AG04449 (cell line): ENCODE measurements around the gene HADHB.
"Not testable (repeated sequence)": the region's sequence is repeated elsewhere in the genome, so short reads cannot be mapped to it uniquely, and the experiment has no call there.

Experiments used
- CTCF ChIA-PET: fragments of 350-600 bp; formaldehyde crosslinking; extraction: SDS; loops from one replicate; lab custom pipeline; 2021; ENCODE audit warnings: antibody characterized with exemption; lab: Yijun Ruan, JAX
- POLR2A ChIA-PET: fragments of 400-600, 350-600 bp; formaldehyde crosslinking; extraction: SDS; loops from one replicate; lab custom pipeline; 2020; ENCODE audit warnings: antibody characterized with exemption, inconsistent platforms; lab: Yijun Ruan, JAX
- DNase-seq: peaks from one replicate; pipeline ENCODE4 v3.0.0-alpha.2; 2010; ENCODE audit warnings: low read depth, low spot score
- H3K4me3 ChIP-seq: 2 replicates; pipeline ENCODE4 v1.5.1; 2011; ENCODE audit warnings: low read depth, mild to moderate bottlenecking, control low read depth, low read length
- TF ChIP-seq, protein P1 (sequence below): IDR thresholded peaks from one replicate; pipeline ENCODE4 v1.5.1; 2011; ENCODE audit warnings: mild to moderate bottlenecking, moderate library complexity, low read length, control low read depth, inconsistent platforms; ENCODE audit not compliant: insufficient read depth; ENCODE audit errors: missing control alignments

Gene HADHB

DNA sequence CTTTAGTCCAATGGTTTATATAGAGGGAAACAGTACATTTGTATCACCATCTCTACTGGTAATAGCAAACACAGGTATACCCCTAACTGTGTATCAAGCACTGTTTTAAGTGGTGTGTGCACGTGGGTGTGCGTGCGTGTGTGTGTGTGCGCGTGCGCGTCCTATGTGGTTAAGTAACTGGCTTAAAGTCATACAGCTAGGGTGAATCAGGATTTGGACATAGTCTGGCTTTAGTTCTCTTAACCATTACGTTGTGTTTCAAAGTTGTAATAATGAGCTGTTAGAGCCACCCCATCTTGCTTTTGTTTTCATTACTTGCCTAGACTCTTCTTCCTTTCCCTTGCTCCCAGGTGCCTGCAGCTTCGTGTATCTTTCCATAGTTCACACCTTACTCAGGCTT lies 2.1 kb downstream of the HADHB start:
- TF ChIP-seq, protein P1, sequence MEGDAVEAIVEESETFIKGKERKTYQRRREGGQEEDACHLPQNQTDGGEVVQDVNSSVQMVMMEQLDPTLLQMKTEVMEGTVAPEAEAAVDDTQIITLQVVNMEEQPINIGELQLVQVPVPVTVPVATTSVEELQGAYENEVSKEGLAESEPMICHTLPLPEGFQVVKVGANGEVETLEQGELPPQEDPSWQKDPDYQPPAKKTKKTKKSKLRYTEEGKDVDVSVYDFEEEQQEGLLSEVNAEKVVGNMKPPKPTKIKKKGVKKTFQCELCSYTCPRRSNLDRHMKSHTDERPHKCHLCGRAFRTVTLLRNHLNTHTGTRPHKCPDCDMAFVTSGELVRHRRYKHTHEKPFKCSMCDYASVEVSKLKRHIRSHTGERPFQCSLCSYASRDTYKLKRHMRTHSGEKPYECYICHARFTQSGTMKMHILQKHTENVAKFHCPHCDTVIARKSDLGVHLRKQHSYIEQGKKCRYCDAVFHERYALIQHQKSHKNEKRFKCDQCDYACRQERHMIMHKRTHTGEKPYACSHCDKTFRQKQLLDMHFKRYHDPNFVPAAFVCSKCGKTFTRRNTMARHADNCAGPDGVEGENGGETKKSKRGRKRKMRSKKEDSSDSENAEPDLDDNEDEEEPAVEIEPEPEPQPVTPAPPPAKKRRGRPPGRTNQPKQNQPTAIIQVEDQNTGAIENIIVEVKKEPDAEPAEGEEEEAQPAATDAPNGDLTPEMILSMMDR, result no peak
- DNase-seq, result no peak
- ChIA-PET POLR2A (no interaction called here), CTCF (interaction anchor here (0.5 to 1.5 kb wide), 4 partner anchors 14 to 221 kb away, joined by 3 to 4 read pairs (median 3); no protein-coding TSS in a partner anchor)
- H3K4me3 ChIP-seq, result no peak overlapping the region

DNA sequence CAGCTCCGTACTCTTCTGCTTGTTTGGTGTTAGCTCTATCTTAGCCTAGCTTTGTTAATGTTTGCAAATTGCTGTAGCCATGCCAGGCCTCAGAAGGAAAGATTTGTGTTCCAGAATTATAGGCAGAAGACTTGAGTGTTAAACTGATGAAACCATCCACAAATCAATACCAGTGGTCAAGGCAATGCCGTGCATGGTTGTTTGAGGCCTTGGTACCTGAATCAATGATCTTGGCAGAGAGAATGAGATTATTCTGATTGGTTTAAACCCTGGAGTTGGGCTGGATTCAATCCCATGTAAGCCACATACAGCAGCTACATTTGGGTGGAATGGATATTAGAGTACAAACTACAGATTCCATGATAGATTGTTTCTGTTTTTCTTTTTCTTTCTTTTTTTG lies 4.9 kb downstream of the HADHB start:
- POLR2A ChIA-PET, result no interaction called here
- DNase-seq, result no peak
- CTCF ChIA-PET, result no interaction called here
- no peak overlapping the region for H3K4me3 ChIP-seq
- TF ChIP-seq, protein P1, result no peak

DNA sequence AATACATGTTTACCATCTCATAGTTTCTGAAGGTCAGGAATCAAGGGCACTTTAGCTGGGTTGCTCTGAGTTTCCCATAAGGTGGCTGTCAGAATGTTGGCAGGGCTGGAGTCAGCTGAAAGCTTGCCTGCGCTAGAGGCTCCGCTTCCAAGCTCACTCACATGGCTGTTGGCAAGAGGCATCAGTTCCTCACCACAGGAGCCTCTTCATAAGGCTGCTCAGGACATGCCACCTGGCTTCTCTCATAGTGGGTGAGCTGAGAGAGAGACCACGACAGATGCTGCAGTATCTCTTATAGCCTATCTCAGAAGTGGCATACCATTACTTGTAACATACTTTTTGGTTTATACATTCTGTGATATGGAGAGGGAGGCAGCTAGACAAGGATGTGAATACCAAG lies 7.2 kb downstream of the HADHB start:
- no peak for DNase-seq
- TF ChIP-seq, protein P1, result no peak
- H3K4me3 ChIP-seq, result no peak overlapping the region
- POLR2A ChIA-PET, result no interaction called here
- CTCF ChIA-PET, result interaction anchor here (1.6 kb wide), 1 partner anchor 79 kb away, joined by 6 read pairs; no protein-coding TSS in a partner anchor

DNA sequence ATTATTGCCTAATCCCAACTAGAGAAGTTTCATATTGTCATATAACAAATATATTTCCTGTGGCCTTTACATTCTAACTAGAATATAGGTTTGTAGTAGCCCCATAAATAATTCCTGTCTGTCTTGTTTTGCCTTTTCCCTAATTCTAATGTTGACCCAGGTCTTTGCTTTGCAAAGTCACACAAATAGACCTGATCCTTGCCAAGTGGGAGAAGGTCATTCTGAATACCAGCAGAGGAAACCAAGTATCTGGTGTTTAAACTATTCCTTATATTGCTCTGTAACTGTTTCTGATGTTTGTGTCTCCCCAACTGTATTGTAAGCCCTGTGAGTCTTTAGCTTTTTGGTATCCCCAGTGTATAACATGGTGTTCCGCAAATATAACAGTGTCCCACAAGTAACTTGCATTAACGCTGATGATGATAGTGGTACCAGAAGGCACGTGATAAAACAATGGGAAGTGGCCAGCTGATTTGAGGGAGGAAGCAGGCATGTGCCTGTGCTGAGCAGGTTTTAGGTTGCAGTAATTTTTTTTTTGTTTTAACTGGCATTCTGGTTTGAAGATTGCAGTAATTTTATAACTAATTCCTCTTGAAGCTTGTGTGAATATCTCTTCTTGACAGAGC lies 11.1 kb downstream of the HADHB start:
- CTCF ChIA-PET, result interaction anchor here (0.7 to 0.9 kb wide), 2 partner anchors 16 to 33 kb away, joined by 3 read pairs; no protein-coding TSS in a partner anchor
- POLR2A ChIA-PET, result no interaction called here

DNA sequence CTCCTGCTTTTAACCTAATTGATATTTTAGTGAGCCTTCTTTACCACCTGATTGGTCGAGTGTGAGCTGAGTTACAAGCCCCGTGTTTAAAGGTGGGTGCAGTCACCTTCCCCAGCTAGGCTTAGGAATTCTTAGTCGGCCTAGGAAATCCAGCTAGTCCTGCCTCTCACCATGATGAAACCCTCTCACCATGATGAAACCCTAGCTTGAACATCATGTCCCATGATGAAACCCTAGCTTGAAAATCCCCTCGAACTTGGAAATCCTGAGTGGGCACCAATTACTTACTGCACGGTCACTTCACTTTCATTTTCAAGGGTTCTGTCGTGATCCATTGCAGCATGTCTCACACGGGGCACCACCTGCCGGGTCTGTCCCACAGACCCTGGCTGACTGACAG lies 14.1 kb downstream of the HADHB start:
- H3K4me3 ChIP-seq, POLR2A ChIA-PET, DNase-seq: not testable (repeated sequence)
- CTCF ChIA-PET, result interaction anchor here (1.6 kb wide), 1 partner anchor 13 kb away, joined by 4 read pairs; no protein-coding TSS in a partner anchor

More for the DNA sequence above, 11.1 kb downstream of the HADHB start:
- TF ChIP-seq, protein P1, result no peak
- H3K4me3 ChIP-seq, result no peak overlapping the region
- DNase-seq, result no peak

DNA sequence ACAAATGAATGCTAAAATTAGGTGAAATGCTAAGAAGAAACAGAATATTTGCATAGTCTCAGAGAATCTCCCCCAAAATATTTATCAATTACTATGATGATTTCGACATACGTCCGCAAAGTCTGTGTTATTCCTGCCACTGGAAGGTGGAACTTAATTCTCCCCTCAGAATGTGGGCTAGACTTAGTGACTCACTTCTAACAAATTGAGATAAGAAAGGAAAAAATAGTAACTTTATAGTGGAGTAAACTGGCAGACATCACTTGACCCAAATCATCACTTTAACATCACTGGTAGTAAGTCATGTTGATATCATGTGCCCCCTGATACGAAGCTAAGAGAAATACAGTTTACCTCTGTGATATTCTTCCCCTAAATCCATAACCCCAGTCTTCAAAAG lies 23.5 kb downstream of the HADHB start:
- no peak for DNase-seq
- CTCF ChIA-PET, result no interaction called here
- H3K4me3 ChIP-seq, result no peak overlapping the region
- TF ChIP-seq, protein P1, result no peak
- POLR2A ChIA-PET, result no interaction called here

DNA sequence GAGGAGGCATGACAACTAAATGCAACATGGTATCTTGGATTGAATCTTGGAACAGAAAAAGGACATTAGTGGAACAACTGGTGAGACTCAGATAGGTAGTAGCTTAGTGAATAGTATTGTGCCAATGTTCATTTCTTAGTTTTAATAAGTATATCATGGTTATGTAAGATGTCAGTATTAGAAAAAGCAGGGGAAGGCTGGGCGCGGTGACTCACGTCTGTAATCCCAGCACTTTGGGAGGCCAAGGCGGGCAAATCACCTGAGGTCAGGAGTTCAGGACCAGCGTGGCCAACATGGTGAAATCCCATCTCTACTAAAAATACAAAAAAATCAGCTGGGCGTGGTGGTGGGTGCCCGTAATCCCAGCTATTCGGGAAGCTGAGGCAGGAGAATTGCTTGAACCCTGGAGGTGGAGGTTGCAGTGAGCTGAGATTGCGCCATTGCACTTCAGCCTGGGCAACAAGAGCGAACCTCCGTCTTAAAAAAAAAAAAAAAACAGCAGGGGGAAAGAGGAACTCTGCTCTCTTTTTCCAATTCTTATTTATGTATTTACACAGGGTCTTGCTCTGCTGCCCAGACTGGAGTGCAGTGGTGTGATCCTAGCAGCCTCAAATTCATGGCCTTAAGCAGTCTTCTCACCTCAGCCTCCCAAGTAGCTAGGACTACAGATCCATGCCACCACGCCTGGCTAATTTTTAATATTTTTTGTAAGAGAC lies 24.1 kb downstream of the HADHB start:
- DNase-seq, H3K4me3 ChIP-seq, POLR2A ChIA-PET: not testable (repeated sequence)
- CTCF ChIA-PET, result interaction anchor here (1.5 kb wide), 1 partner anchor 62 kb away, joined by 5 read pairs; no protein-coding TSS in a partner anchor
